Caki2 (cell line): ENCODE data around the gene SEC24C. TPM values are rescaled to one million over a fixed set of nuclear protein-coding genes. Genes with fewer than 3 reads are reported as not detected.

Source experiments
- DNase-seq: peaks from one replicate; pipeline ENCODE4 v3.0.0-alpha.2; 2015; ENCODE audit warnings: low read depth
- in situ Hi-C: cut with HindIII; loops from 2 replicates; pipeline ENCODE4 v1.10.0; 2016; ENCODE audit warnings: low sequenced_read_pairs, low pct_unique_long_range_greater_than_20kb, mixed read lengths
- total RNA-seq: library from RNA; depleted of rRNA; stranded (reverse); fragments of >200 nt; shearing (Covaris generic); gene quantifications from 2 replicates; pipeline ENCODE4 v1.2.3, GENCODE V29; 2014; ENCODE audit warnings: low replicate concordance

SEC24C gene
- total RNA-seq, 1 experiment from 2014 or later = 81.1 TPM

- DNase-seq = no peak
- in situ Hi-C loops = no loop called here
Measured at GRCh38 chr10:73762915-73763314, 18.7 kb downstream of the SEC24C start.

DNA sequence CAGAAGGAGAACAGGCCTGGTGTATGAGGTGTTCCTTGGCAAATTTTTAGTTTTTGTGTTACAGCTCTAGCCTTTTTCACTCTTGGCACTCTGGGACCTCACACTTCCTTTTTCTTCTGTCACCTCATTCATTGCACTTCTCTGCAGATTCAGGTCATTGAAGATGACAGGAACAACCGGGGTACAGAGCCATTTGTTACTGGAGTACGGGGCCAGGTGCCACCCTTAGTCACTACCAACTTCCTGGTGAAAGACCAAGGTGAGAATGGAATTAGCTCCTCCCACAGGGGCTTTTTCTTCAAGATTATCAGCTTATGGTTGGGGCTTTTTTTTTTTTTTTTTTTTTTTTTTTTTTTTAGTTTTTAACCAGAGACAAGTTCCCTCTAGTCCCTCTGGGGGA is 19.2 kb downstream of the SEC24C start:
- no peak for DNase-seq
- in situ Hi-C loops = no loop called here

GRCh38 chr10:73765066-73765465 is 20.9 kb downstream of the SEC24C start:
- DNase-seq = no peak
- in situ Hi-C loops = no loop called here

DNA sequence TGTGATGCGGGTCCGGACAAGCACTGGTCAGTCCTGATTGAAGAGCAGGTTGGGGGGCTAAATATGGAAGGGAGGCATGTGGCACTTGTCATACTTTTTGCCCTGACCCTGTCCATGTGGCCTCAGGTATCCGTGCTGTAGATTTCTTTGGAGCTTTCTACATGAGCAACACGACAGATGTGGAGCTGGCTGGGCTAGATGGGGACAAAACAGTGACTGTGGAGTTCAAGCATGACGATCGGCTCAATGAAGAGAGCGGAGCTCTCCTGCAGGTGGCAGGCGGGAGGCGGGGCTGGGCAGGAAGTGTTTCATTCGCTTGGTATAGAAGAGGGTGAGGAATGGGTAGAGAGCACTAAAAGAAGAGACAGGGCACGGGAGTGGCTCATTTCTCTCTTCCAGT is 24.7 kb downstream of the SEC24C start:
- in situ Hi-C loops = no loop called here
- no peak for DNase-seq

- no peak for DNase-seq
- in situ Hi-C loops = no loop called here
Measured at GRCh38 chr10:73769396-73769795, 25.2 kb downstream of the SEC24C start.

GRCh38 chr10:73771722-73772280 is 27.6 kb downstream of the SEC24C start:
- in situ Hi-C loops = no loop called here
- no peak for DNase-seq

DNA sequence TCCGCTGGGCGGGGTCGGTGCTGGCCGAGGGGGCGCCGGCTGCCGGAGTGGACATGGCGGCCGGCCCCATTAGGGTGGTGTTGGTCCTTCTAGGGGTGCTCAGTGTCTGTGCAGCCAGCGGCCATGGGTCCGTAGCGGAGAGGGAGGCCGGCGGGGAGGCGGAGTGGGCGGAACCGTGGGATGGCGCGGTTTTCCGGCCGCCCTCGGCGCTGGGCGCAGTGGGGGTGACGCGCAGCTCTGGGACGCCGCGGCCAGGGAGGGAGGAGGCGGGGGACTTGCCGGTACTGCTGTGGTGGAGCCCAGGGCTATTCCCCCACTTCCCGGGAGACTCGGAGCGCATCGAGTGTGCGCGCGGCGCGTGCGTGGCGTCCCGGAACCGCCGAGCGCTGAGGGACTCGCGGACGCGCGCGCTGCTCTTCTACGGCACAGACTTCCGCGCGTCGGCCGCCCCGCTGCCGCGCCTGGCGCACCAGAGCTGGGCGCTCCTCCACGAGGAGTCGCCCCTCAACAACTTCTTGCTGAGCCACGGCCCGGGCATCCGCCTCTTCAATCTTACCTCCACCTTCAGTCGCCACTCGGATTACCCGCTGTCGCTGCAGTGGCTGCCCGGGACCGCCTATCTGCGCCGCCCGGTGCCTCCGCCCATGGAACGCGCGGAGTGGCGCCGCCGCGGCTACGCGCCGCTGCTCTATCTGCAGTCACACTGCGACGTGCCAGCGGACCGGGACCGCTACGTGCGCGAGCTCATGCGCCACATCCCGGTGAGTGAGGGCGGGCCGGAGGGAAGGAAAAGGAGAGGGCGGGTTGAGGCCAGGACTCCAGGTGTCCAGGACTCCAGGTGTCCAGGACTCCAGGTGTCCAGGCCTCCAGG is 28.3 kb downstream of the SEC24C start:
- in situ Hi-C loops = no loop called here
- DNase-seq = peak; percentile 95

DNA sequence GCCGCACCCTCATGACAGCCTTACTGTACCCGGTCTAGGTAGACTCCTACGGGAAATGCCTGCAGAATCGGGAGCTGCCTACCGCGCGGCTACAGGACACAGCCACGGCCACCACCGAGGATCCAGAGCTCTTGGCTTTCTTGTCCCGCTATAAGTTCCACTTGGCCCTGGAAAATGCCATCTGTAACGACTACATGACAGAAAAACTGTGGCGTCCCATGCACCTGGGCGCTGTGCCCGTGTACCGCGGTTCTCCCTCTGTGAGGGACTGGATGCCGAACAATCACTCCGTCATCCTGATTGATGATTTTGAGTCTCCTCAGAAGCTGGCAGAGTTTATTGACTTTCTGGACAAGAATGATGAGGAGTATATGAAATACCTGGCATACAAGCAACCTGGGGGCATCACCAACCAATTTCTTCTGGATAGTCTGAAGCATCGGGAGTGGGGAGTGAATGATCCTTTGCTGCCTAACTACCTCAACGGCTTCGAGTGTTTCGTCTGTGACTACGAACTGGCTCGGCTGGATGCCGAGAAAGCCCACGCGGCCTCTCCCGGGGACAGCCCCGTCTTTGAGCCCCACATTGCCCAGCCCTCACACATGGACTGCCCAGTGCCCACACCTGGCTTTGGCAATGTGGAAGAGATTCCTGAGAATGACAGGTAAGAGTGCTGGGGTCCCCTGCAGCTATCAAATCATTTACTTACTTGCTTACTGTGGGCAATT is 29.1 kb downstream of the SEC24C start:
- no peak for DNase-seq
- in situ Hi-C loops = no loop called here

GRCh38 chr10:73774637-73775036 is 30.5 kb downstream of the SEC24C start:
- DNase-seq = peak; percentile 70
- in situ Hi-C loops = no loop called here

DNA sequence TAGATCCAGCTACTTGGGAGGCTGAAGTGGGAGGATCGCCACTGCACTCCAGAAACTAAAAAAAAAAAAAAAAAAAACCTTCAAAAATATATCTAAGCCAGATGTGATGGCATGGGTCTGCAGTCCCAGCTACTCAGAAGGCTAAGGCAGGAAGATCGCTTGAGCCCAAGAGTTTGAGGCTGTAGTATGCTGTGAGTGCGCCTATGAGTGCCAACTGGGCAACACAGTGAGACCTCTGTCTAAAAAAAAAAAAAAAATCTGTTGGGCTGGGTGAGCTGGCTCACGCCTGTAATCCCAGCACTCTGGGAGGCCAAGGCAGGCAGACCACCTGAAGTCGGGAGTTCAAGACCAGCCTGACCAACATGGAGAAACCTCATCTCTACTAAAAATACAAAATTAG is 34.8 kb downstream of the SEC24C start:
- no peak for DNase-seq
- in situ Hi-C loops = no loop called here

DNA sequence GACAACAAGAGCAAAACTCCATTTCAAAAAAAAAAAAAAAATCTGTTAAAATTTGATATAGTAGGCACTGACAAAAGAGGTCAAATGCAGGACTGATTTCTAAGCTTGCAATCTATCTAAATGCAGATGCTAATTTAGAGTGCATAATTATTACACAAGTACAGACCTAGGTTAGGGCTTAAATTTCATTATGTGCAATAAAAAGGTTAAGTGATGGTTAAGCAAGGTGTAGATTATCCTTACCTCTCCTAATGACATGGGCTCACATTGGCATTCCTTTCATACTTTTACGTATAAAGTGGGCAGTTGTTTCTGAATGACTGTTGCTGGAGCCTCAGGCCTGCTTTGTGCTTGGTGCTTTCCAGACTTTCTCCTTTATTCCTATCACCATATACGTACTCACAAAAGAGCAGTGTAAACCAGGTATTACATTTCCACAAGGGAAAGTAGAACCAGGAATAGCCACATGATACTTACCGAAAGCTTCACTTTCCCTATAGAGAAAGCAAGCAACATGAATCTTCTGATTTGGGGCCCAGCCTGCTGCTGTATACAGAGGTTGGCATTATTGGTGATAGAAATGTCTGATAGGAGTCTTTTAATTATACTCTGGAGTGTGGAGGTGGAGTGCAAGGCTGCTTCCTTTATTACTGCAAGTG is 35.5 kb downstream of the SEC24C start:
- in situ Hi-C loops = no loop called here

GRCh38 chr10:73780301-73780700 is 36.1 kb downstream of the SEC24C start:
- DNase-seq = no peak
- in situ Hi-C loops = no loop called here

More for the DNA sequence above, 35.5 kb downstream of the SEC24C start:
- no peak for DNase-seq

DNA sequence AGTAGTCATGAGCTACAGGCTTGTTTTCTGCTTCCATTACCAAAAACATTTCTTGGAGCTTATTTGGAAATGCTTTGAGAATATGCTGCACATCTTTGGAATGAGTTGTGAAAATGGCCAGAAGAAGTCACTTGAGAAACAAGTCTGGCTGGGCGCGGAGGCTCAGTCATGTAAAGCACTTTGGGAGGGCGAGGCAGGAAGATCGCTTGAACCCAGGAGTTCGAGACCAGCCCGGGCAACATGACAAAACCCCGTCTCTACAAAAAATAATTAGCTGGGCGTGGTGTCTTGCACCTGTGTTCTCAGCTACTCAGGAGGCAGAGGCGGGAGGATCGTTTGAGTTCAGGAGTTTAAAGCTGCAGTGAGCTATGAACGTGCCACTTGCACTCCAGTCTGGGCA is 36.8 kb downstream of the SEC24C start:
- in situ Hi-C loops = no loop called here
- no peak for DNase-seq

GRCh38 chr10:73781548-73781878 is 37.3 kb downstream of the SEC24C start:
- in situ Hi-C loops = no loop called here
- no peak for DNase-seq

DNA sequence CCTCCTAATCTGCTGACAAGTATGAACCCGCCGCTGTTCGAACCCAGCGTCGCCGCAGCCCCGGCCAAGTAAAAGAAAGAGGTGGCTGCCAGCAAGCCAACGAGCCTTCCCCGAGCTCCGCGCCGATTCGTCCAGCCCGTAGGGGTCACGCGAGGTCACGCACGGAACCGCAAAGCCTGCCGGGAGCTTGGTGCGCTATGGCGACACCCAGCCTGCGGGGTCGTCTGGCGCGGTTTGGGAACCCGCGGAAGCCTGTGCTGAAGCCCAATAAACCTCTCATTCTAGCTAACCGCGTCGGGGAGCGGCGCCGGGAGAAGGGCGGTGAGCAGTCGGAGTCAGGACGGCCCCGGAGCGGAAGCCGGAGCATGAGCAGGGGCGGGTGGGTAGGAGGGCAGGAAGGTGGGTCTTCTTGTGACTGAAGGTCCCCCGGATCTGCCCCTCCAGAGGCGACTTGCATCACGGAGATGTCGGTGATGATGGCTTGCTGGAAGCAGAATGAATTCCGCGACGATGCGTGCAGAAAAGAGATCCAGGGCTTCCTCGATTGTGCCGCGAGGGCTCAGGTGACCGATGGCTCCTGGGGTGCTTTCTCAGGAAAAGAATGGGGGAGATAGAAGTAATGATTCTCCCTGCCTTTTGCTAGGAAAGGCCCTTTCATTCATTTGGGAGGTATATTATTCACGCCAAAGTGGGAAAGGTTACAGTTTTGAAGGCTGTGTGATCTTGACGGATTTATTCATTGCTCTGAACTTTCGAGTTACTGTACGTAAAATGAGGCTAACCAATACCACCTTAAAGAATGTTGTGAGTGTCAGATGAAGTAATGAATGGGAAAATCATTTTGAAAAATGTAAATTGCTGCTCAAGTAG is 37.9 kb downstream of the SEC24C start, which contains the start of gene CHCHD1:
CHCHD1 (plus strand) TSS at position 170 of the 870 bp plus-strand sequence; CDS start at position 198, 28 bp downstream.
- peak; percentile 78 for DNase-seq
- in situ Hi-C loops = no loop called here

- DNase-seq = no peak
- in situ Hi-C loops = no loop called here
Measured at GRCh38 chr10:73782749-73783085, 38.5 kb downstream of the SEC24C start.

GRCh38 chr10:73785211-73785720 is 41.1 kb downstream of the SEC24C start, which contains the start of gene ZSWIM8:
Gene ZSWIM8, plus strand, starts transcription at chr10:73785606. Its CDS starts 273 bp downstream, at chr10:73785879.
- in situ Hi-C loops = no loop called here
- DNase-seq = peak; percentile 95
